ENCODE results near the gene BBS2. TPM values are rescaled to one million over a fixed set of nuclear protein-coding genes. Genes with fewer than 3 reads are reported as not detected.

BBS2 gene
- total RNA-seq, 1 donor from 2014 or later: 29.4 TPM

DNA sequence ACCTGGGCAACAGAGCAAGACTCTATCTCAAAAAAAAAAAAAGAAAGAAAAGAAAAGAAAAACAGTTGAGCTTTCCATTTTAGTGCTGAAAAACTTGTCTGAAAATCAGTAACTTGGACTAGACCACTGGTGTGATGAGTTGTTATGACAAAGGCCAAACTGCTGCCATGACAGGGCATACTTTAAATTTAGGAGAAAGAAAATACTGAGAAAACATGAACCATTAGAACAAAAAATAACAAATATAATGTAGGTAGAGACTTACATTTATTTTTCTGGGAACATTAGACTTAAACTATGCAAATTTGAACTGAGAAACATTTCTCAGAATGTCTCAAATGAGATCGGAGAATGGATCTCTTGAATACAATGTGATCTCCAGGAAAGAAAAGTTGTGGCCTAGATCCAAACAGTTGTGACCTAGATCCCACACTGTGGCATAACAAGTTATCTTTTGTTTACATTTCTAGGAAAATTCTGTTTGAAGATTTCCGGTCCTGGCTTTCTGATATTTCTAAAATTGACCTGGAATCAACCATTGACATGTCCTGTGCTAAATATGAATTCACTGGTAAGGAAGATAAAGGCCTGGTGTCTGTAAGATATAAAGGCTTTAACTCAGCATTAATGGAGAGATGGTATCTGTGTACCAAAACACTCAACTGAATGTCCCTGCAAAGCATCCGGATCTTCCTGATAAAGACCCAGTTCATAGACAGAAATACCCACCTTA is 57.6 kb downstream of the BBS2 start:
- DNase-seq (ENCODE audit: low spot score in 2 of 2): no peak
- intact Hi-C loops (cut with DNase I): no loop called here
- Histone ChIP-seq H3K4me1 (no peaks in the 10 kb centered on the region), H3K9me3 (no peaks in the 10 kb centered on the region), H3K27ac (no peak overlapping the region), H3K36me3 (peaks cover 66 to 68% of the 10 kb centered on the region in 2 donors), H3K27me3 (no peaks in the 10 kb centered on the region), H3K4me3 (no peak overlapping the region)
- TF ChIP-seq, protein P1, sequence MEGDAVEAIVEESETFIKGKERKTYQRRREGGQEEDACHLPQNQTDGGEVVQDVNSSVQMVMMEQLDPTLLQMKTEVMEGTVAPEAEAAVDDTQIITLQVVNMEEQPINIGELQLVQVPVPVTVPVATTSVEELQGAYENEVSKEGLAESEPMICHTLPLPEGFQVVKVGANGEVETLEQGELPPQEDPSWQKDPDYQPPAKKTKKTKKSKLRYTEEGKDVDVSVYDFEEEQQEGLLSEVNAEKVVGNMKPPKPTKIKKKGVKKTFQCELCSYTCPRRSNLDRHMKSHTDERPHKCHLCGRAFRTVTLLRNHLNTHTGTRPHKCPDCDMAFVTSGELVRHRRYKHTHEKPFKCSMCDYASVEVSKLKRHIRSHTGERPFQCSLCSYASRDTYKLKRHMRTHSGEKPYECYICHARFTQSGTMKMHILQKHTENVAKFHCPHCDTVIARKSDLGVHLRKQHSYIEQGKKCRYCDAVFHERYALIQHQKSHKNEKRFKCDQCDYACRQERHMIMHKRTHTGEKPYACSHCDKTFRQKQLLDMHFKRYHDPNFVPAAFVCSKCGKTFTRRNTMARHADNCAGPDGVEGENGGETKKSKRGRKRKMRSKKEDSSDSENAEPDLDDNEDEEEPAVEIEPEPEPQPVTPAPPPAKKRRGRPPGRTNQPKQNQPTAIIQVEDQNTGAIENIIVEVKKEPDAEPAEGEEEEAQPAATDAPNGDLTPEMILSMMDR (IDR thresholded peaks at IDR 0.05): no peak

DNA sequence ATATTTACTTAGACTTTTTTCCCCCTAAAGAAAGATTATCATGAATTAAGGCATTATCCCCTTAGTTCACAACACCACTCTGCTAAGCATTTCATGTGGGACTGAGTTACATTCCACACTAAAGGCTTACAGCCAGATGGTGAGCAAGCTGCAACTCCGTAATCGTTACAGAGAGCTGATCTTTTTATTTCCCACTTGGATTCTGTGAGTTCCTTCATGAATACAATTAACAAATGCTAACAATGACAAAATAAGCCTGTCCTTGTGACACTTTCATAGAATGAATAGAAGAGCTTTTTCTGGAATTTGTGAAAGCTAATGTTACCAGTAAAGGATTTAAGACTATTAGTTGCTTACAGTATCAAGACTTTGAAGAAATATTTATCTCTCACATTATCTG is 59.7 kb downstream of the BBS2 start:
- no peaks in the 10 kb centered on the region for H3K27me3 ChIP-seq
- intact Hi-C loops (cut with DNase I): no loop called here
- TF ChIP-seq, protein P1 (IDR thresholded peaks at IDR 0.05): no peak
- peaks cover 65% of the 10 kb centered on the region in 2 donors for H3K36me3 ChIP-seq
- DNase-seq (ENCODE audit: low spot score in 2 of 2): no peak
- no peak overlapping the region for H3K4me3 ChIP-seq
- H3K27ac ChIP-seq: no peak overlapping the region
- H3K9me3 ChIP-seq: no peaks in the 10 kb centered on the region
- no peaks in the 10 kb centered on the region for H3K4me1 ChIP-seq

DNA sequence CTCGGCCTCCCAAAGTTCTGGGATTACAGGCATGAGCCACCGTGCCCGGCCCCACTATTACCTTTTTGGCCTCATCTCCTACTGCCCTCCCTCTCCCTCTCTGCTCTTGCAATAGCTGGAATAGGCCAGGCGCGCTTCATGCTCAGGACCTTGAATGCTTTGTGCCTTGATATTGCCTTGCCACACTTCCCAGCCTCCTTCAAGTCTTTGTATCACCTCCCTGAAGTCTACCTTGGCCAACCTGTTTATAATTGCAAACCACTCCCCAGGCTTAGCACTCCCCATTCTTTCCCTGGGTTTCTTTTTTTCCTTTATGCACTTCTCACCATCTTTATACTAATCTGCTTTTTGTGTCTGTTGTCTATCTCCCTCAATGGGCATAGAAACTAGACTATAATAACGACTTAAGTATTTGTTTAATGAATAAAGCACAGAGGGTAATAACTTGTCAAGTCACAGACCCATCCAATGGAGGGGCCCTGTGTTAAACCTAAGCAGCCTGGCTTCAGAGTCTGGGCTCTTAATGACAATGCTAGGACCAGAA is 61.8 kb downstream of the BBS2 start:
- H3K9me3 ChIP-seq: no peaks in the 10 kb centered on the region
- intact Hi-C loops (cut with DNase I): no loop called here
- H3K36me3 ChIP-seq: peaks cover 64 to 69% of the 10 kb centered on the region in 2 donors
- peaks cover 0 to 4% of the 10 kb centered on the region in 2 donors for H3K4me1 ChIP-seq
- H3K27ac ChIP-seq: no peak overlapping the region
- no peaks in the 10 kb centered on the region for H3K27me3 ChIP-seq
- no peak overlapping the region for H3K4me3 ChIP-seq
- no peak for DNase-seq (ENCODE audit: low spot score in 2 of 2)
- TF ChIP-seq, protein P1 (IDR thresholded peaks at IDR 0.05): no peak

DNA sequence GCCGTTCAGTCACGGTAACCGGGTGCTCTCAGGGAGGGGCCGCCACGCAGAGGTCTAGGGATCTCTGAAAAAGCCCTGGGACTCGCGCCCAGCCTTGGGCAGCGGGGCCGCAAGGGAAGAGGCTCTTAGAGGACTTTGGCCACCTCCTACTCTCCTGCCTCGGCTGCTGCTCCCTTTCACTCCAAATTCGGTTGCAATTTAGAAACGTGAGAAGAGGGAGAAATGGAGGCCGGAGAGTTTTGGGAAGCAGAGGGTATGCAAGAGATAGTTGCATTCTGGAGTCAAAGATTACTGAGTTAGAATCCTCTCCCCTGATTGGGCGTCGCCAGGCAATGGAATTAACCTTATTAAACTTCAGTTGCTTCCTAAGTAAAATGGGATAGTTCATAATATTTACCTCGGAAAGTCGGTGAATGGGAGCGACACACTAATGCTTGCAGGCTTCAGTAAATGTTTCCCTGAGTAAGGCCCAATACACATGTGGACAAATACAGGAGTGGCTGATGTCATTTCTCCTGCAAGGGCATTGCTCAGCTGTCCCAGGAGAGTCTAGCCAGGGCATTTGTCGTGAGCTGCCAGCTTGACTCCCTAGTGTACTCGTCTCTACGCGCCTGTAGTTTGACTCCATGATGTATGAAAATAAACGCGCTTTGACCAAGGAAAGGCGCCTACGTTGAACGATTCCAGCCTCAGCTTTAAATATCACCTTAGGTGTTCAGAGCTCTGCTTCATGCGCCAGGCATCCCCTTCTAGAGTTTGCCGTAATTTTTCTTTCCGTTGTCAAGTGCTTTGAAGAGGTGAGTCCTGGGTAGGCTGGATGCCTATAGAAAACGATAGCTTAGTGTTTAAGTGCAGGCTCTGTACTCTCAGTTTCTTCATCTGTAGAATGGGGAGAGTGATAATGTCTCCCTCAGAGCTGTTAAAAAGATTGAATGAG is 67.8 kb downstream of the BBS2 start:
- Histone ChIP-seq H3K9me3 (no peaks in the 10 kb centered on the region), H3K27me3 (no peaks in the 10 kb centered on the region), H3K4me1 (peaks cover 23 to 26% of the 10 kb centered on the region in 2 donors), H3K27ac (peak overlapping the region; percentile 84 to 92), H3K36me3 (peaks cover 29 to 39% of the 10 kb centered on the region in 2 donors), H3K4me3 (peak overlapping the region; percentile 86 to 90)
- TF ChIP-seq, protein P1 (IDR thresholded peaks at IDR 0.05): no peak
- intact Hi-C loops (cut with DNase I): loop anchor here (2.0 to 5.0 kb wide), 2 partner anchors 27 to 155 kb away; partner anchors contain the start of genes AMFR and MT2A
- peak in 1 of 2 donors; percentile 81 for DNase-seq (ENCODE audit: low spot score in 2 of 2)

DNA sequence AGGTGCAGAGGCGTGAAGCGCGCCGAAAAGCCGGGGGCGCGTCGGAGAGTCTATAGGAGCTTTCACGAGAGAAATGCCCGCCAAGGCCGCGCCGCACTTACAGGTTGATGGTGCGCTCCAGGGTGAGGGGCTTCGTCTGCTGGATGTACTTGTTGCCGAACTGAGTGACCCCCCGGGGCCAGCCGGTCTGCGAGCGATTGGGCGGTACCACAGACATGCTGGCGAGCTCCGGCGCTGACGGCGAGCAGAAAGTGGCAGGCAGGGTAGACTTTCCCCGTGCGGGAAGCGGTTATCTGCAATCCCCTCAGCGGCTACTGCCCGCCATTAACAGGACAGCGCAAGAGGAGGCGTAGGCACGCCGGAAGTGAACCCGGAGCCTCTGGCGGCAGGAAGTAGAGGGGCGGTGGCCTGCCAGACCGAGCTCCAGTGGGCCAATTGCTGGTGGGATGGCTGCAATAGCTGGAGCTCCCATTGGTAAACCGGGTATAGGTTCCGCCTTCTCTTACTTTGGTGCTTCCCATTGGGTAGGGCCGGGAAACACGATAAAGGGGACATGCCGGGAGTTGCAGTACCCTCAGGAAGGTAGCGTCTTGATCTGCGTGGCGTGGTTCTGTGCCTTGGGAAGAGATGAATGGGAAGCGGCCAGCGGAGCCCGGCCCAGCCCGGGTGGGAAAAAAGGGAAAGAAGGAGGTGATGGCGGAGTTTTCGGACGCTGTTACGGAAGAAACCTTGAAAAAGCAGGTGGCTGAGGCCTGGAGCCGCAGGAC is 68.7 kb downstream of the BBS2 start, which contains the start of the genes NUDT21 and OGFOD1:
NUDT21 (minus strand) TSS at position 347 of the 767 bp plus-strand sequence; CDS start at position 217, 130 bp downstream.
OGFOD1 (plus strand) TSS at position 569 of the 767 bp plus-strand sequence; CDS start at position 628, 59 bp downstream.
- no peaks in the 10 kb centered on the region for H3K9me3 ChIP-seq
- H3K4me3 ChIP-seq: peak within 1 kb of the TSS; percentile 86 to 90
- intact Hi-C loops (cut with DNase I): loop anchor here (2.0 to 5.0 kb wide), 2 partner anchors 26 to 156 kb away; partner anchors contain the start of genes AMFR and MT2A
- TF ChIP-seq, protein P1 (IDR thresholded peaks at IDR 0.05): no peak
- H3K4me1 ChIP-seq: peaks cover 23 to 26% of the 10 kb centered on the region in 2 donors
- H3K27me3 ChIP-seq: no peaks in the 10 kb centered on the region
- peak within 1 kb of the TSS; percentile 84 to 92 for H3K27ac ChIP-seq
- peak; percentile 88 to 97 for DNase-seq (ENCODE audit: low spot score in 2 of 2)
- peaks cover 25 to 39% of the 10 kb centered on the region in 2 donors for H3K36me3 ChIP-seq
